HG02870 (cell line): ENCODE results near the gene SMG7.

Experiments used
- ATAC-seq: cut with Tn5 transposase; IDR thresholded peaks from one replicate; pipeline ENCODE4 v1.9.1; 2021; ENCODE audit warnings: mild to moderate bottlenecking, moderate library complexity; ENCODE audit not compliant: unreplicated experiment

The SMG7 gene

GRCh38 chr1:183553331-183553730 lies 81.0 kb downstream of the SMG7 start:
- ATAC-seq, result no peak

- no peak for ATAC-seq
Measured at GRCh38 chr1:183553764-183554163, 81.5 kb downstream of the SMG7 start.

GRCh38 chr1:183554577-183554976 lies 82.3 kb downstream of the SMG7 start:
- ATAC-seq, result no peak

GRCh38 chr1:183559061-183559460 lies 86.8 kb downstream of the SMG7 start:
- no peak for ATAC-seq

GRCh38 chr1:183562701-183563100 lies 90.4 kb downstream of the SMG7 start:
- ATAC-seq, result no peak

- no peak for ATAC-seq
Measured at GRCh38 chr1:183565261-183565660, 93.0 kb downstream of the SMG7 start.

- no peak for ATAC-seq
Measured at GRCh38 chr1:183566026-183566425, 93.7 kb downstream of the SMG7 start.

- ATAC-seq, result no peak
Measured at GRCh38 chr1:183567584-183567983, 95.3 kb downstream of the SMG7 start.

GRCh38 chr1:183568176-183569021 lies 96.1 kb downstream of the SMG7 start:
- ATAC-seq, result no peak

GRCh38 chr1:183569141-183569540 lies 96.8 kb downstream of the SMG7 start:
- ATAC-seq, result no peak

- no peak for ATAC-seq
Measured at GRCh38 chr1:183569801-183570200, 97.5 kb downstream of the SMG7 start.

GRCh38 chr1:183570451-183570850 lies 98.2 kb downstream of the SMG7 start:
- ATAC-seq, result no peak

- no peak for ATAC-seq
Measured at GRCh38 chr1:183571678-183572268, 99.5 kb downstream of the SMG7 start.

- ATAC-seq, result no peak
Measured at GRCh38 chr1:183572721-183573120, 100.4 kb downstream of the SMG7 start.

- ATAC-seq, result no peak
Measured at GRCh38 chr1:183575606-183576005, 103.3 kb downstream of the SMG7 start.

- no peak for ATAC-seq
Measured at GRCh38 chr1:183576537-183576936, 104.2 kb downstream of the SMG7 start.

- ATAC-seq, result no peak
Measured at GRCh38 chr1:183577897-183578465, 105.7 kb downstream of the SMG7 start.

GRCh38 chr1:183578856-183579255 lies 106.6 kb downstream of the SMG7 start:
- no peak for ATAC-seq

- ATAC-seq, result no peak
Measured at GRCh38 chr1:183580281-183580682, 108.0 kb downstream of the SMG7 start.

- no peak for ATAC-seq
Measured at GRCh38 chr1:183582021-183582713, 109.9 kb downstream of the SMG7 start.

GRCh38 chr1:183583466-183583865 lies 111.2 kb downstream of the SMG7 start:
- ATAC-seq, result no peak

- ATAC-seq, result no peak
Measured at GRCh38 chr1:183584147-183584546, 111.8 kb downstream of the SMG7 start.
